Trophoblast cell (in vitro differentiated cells and primary cell): ENCODE results near the gene ITGAE.
"Not testable (repeated sequence)": the region's sequence is repeated elsewhere in the genome, so short reads cannot be mapped to it uniquely, and the experiment has no call there.

Experiments used
- DNase-seq, 2 donors: peaks; one replicate each; pipeline ENCODE4 v3.0.0-alpha.2; 2016
- H2AFZ ChIP-seq: 2 replicates; pipeline ENCODE4 v1.6.1; 2013; ENCODE audit warnings: low read length, moderate library complexity, mild to moderate bottlenecking; ENCODE audit not compliant: insufficient read depth, poor library complexity
- H2AK5ac ChIP-seq: 2 replicates; pipeline ENCODE4 v1.6.1; 2013; ENCODE audit warnings: mild to moderate bottlenecking, low read length
- H2BK120ac ChIP-seq: 2 replicates; pipeline ENCODE4 v1.6.1; 2013; ENCODE audit warnings: low read length, mild to moderate bottlenecking, moderate library complexity; ENCODE audit not compliant: insufficient read depth, poor library complexity
- H2BK12ac ChIP-seq: 2 replicates; pipeline ENCODE4 v1.6.1; 2013; ENCODE audit warnings: mild to moderate bottlenecking, low read length, moderate library complexity
- H2BK5ac ChIP-seq: 2 replicates; pipeline ENCODE4 v1.6.1; 2013; ENCODE audit warnings: low read length, low read depth, moderate library complexity, mild to moderate bottlenecking; ENCODE audit not compliant: poor library complexity
- H3K14ac ChIP-seq: 2 replicates; pipeline ENCODE4 v1.6.1; 2013; ENCODE audit warnings: mild to moderate bottlenecking, low read length
- H3K18ac ChIP-seq: 2 replicates; pipeline ENCODE4 v1.6.1; 2013; ENCODE audit warnings: mild to moderate bottlenecking, low read length
- H3K23ac ChIP-seq: 2 replicates; pipeline ENCODE4 v1.6.1; 2013; ENCODE audit warnings: low read length
- H3K27ac ChIP-seq: 2 replicates; pipeline ENCODE4 v1.5.1; 2013; ENCODE audit warnings: low read depth, mild to moderate bottlenecking, inconsistent platforms, low read length, moderate library complexity
- H3K27me3 ChIP-seq: 2 replicates; pipeline ENCODE4 v1.6.1; 2013; ENCODE audit warnings: inconsistent platforms, mild to moderate bottlenecking, low read length, moderate library complexity; ENCODE audit not compliant: insufficient read depth
- H3K36me3 ChIP-seq, 2 experiments: 1 replicate in 1 of 2; 2 replicates in 1 of 2; pipeline ENCODE4 v1.6.1; 2013; ENCODE audit warnings: low read length in 2 of 2, mild to moderate bottlenecking in 2 of 2, moderate library complexity in 1 of 2; ENCODE audit not compliant: insufficient read depth in 2 of 2, control insufficient read depth in 1 of 2
- H3K4ac ChIP-seq: 2 replicates; pipeline ENCODE4 v1.6.1; 2013; ENCODE audit warnings: low read depth, mild to moderate bottlenecking, low read length, moderate library complexity
- H3K4me1 ChIP-seq, 2 experiments: 1 replicate in 1 of 2; 2 replicates in 1 of 2; pipeline ENCODE4 v1.6.1; 2013; ENCODE audit warnings: low read length in 2 of 2, mild to moderate bottlenecking in 2 of 2, moderate library complexity in 1 of 2; ENCODE audit not compliant: insufficient read depth in 2 of 2, control insufficient read depth in 1 of 2
- H3K4me2 ChIP-seq: 2 replicates; pipeline ENCODE4 v1.6.1; 2013; ENCODE audit warnings: inconsistent platforms, mild to moderate bottlenecking, low read length, moderate library complexity
- H3K4me3 ChIP-seq: 2 replicates; pipeline ENCODE4 v1.5.1; 2013; ENCODE audit warnings: mild to moderate bottlenecking, low read depth, low read length, inconsistent platforms
- H3K79me1 ChIP-seq: one replicate; pipeline ENCODE4 v1.6.1; 2013; ENCODE audit warnings: low read length
- H3K79me2 ChIP-seq: 2 replicates; pipeline ENCODE4 v1.6.1; 2013; ENCODE audit warnings: low read length, mild to moderate bottlenecking; ENCODE audit not compliant: control insufficient read depth, insufficient read depth, poor library complexity
- H3K9ac ChIP-seq: 2 replicates; pipeline ENCODE4 v1.6.1; 2013; ENCODE audit warnings: mild to moderate bottlenecking, low read length
- H3K9me3 ChIP-seq: 2 replicates; pipeline ENCODE4 v1.6.1; 2013; ENCODE audit warnings: low read depth, mild to moderate bottlenecking, control low read depth, inconsistent platforms, low read length; ENCODE audit not compliant: insufficient read depth
- H4K12ac ChIP-seq: 2 replicates; pipeline ENCODE4 v1.6.1; 2013; ENCODE audit warnings: low read depth, mild to moderate bottlenecking, low read length, moderate library complexity
- H4K8ac ChIP-seq: 2 replicates; pipeline ENCODE4 v1.6.1; 2013; ENCODE audit warnings: low read depth, mild to moderate bottlenecking, low read length, moderate library complexity
- H4K91ac ChIP-seq: one replicate; pipeline ENCODE4 v1.6.1; 2013; ENCODE audit warnings: low read depth, mild to moderate bottlenecking, low read length, moderate library complexity
- WGBS: extraction: QIAGEN DNeasy Blood & Tissue Kit; methylation state at CpG from one replicate; pipeline ENCODE4 v1.1.7; 2013; ENCODE audit warnings: missing lambda C conversion rate; ENCODE audit not compliant: insufficient read length, insufficient coverage; ENCODE audit errors: extremely low coverage; 5-methylcytosine and 5-hydroxymethylcytosine counted together

Gene ITGAE

DNA sequence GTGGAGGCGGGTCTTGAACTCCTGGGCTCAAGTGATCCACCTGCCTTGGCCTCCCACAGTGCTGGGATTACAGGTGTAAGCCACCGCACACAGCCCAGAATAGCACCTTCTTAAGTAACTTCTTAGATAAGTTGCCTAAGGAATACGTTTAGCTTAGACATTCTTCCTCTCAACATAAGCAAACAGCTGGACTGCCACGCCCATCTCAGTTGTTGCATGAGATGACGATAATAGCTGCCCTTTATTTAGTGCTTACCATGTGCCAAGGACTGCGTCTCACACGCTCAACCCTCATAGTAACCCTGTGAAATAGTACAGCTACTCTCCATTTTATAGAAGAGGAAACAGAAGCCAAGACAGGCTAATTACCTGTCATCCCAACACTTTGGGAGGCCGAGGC, 65.5 kb downstream of the ITGAE start:
- Histone ChIP-seq H3K18ac (no peak overlapping the region), H3K9ac (no peak overlapping the region), H4K8ac (no peak overlapping the region), H3K9me3 (no peaks in the 10 kb centered on the region), H3K27me3 (no peaks in the 10 kb centered on the region), H3K4me2 (no peak overlapping the region), H4K91ac (no peak overlapping the region), H2BK5ac (no peak overlapping the region), H3K27ac (no peak overlapping the region), H2AFZ (no peak overlapping the region), H4K12ac (no peak overlapping the region), H3K4me3 (no peak overlapping the region), H3K79me2 (no peaks in the 10 kb centered on the region), H3K4me1 (peaks cover 5% of the 10 kb centered on the region in 2 experiments), H3K23ac (no peak overlapping the region), H3K14ac (no peak overlapping the region), H3K4ac (no peak overlapping the region), H3K79me1 (peaks cover 3% of the 10 kb centered on the region), H2BK120ac (no peak overlapping the region), H2BK12ac (no peak overlapping the region), H2AK5ac (no peak overlapping the region), H3K36me3 (no peaks in the 10 kb centered on the region)
- no peak for DNase-seq
- no CpG with 5 or more reads among the region's 8 CpGs for WGBS

DNA sequence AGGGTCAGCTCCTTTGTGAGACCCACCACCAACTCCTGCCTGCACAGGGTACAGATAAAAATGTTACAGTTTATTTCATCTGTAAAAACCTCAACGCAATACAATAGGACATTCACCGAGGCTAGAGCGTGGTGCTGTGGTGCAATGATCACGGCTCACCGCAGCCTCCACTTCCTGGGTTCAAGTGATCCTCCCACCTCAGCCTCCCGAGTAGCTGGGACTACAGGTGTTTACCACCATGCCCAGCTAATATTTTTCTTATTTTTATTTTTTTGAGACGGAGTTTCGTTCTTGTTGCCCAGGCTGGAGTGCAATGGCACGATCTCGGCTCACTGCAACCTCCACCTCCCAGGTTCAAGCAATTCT, 66.1 kb downstream of the ITGAE start:
- not testable (repeated sequence) for H4K8ac ChIP-seq, H3K27ac ChIP-seq, H3K23ac ChIP-seq, H4K12ac ChIP-seq, H3K18ac ChIP-seq, H3K79me1 ChIP-seq, H4K91ac ChIP-seq, H3K14ac ChIP-seq, H3K4ac ChIP-seq, H2BK12ac ChIP-seq, H2AFZ ChIP-seq, H3K4me3 ChIP-seq, H3K36me3 ChIP-seq, H3K4me2 ChIP-seq, H2AK5ac ChIP-seq, H2BK5ac ChIP-seq, H3K4me1 ChIP-seq, H3K9me3 ChIP-seq, H3K27me3 ChIP-seq, H2BK120ac ChIP-seq, H3K9ac ChIP-seq, DNase-seq, H3K79me2 ChIP-seq
- no CpG with 5 or more reads among the region's 10 CpGs for WGBS

DNA sequence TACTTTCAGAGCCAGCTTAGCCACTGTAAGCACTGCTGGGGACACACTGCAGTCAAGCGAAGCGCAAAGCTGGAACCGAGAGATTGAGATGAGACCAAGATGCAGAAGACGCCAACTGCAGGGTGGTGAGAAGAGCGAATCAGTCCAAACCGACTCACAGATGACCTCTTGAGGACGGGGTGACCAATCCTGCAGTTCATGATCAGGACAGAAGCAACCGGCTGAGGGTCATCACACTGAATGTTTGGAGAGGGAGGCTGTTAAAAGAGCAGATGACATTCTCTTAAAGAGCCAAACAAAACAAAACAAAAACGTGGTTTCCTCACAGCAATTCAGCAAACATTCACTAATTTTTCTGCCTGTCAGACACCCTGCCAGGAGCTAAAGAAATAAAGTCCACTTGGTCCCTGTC, 68.8 kb downstream of the ITGAE start:
- Histone ChIP-seq H2BK5ac (no peak overlapping the region), H3K9me3 (no peaks in the 10 kb centered on the region), H4K8ac (no peak overlapping the region), H3K79me2 (no peaks in the 10 kb centered on the region), H3K9ac (no peak overlapping the region), H3K23ac (no peak overlapping the region), H3K18ac (no peak overlapping the region), H3K4ac (no peak overlapping the region), H3K27me3 (no peaks in the 10 kb centered on the region), H3K4me1 (peaks cover 6% of the 10 kb centered on the region in 2 experiments), H2AK5ac (no peak overlapping the region), H4K91ac (no peak overlapping the region), H3K27ac (no peak overlapping the region), H4K12ac (no peak overlapping the region), H3K79me1 (peaks cover 3% of the 10 kb centered on the region), H2BK120ac (no peak overlapping the region), H2AFZ (no peak overlapping the region), H3K14ac (no peak overlapping the region), H2BK12ac (no peak overlapping the region), H3K36me3 (peaks cover 3 to 7% of the 10 kb centered on the region in 2 experiments), H3K4me2 (no peak overlapping the region), H3K4me3 (no peak overlapping the region)
- no peak for DNase-seq
- no CpG with 5 or more reads among the region's 9 CpGs for WGBS

DNA sequence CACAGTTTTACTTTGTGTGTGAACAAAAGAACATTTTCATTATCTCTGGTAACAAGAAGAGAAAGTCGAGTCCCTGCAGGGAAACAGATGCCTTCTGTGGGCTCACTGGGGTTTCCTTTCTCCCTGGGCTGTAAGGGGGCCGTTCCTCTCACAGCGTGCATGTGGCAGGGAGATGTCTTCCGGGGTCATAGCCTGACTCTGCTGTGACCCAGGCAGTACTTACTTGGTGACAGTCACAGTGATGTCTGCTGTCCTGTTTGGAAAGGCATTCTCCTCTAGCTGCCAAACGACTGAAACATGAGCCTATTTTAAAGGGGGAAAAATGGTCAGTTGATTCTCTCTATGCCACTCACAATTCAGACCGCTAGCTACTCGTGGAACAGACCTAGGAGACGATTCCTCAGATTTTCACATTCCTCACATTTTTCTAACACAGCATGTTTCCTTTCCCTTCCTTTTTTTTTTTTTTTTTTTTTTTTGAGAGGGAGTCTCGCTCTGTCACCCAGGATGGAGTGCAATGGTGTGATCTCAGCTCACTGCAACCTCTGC, 70.0 kb downstream of the ITGAE start:
- H4K91ac ChIP-seq = peak overlapping the region; percentile 43
- H3K18ac ChIP-seq = no peak overlapping the region
- H4K8ac ChIP-seq = no peak overlapping the region
- H2BK120ac ChIP-seq = no peak overlapping the region
- peak overlapping the region; percentile 42 for H2BK5ac ChIP-seq
- H4K12ac ChIP-seq = no peak overlapping the region
- H3K36me3 ChIP-seq = peaks cover 3 to 11% of the 10 kb centered on the region in 2 experiments
- no peak overlapping the region for H2AK5ac ChIP-seq
- H3K9me3 ChIP-seq = no peaks in the 10 kb centered on the region
- DNase-seq = no peak
- no peak overlapping the region for H3K23ac ChIP-seq
- H3K4me2 ChIP-seq = peak overlapping the region; percentile 24
- no peak overlapping the region for H3K9ac ChIP-seq
- peak overlapping the region; percentile 51 for H3K27ac ChIP-seq
- H3K4ac ChIP-seq = no peak overlapping the region
- no peaks in the 10 kb centered on the region for H3K27me3 ChIP-seq
- no peak overlapping the region for H2BK12ac ChIP-seq
- H3K79me2 ChIP-seq = no peaks in the 10 kb centered on the region
- H3K79me1 ChIP-seq = peaks cover 3% of the 10 kb centered on the region
- H3K4me1 ChIP-seq = peaks cover 6% of the 10 kb centered on the region in 2 experiments
- H3K14ac ChIP-seq = peak overlapping the region; percentile 53
- WGBS = no CpG with 5 or more reads among the region's 9 CpGs
- H3K4me3 ChIP-seq = no peak overlapping the region
- no peak overlapping the region for H2AFZ ChIP-seq
